OCI-LY7 (cell line): ENCODE measurements around the gene ARHGEF10L. TPM values are rescaled to one million over a fixed set of nuclear protein-coding genes. Genes with fewer than 3 reads are reported as not detected.
"Not testable (repeated sequence)": the region's sequence is repeated elsewhere in the genome, so short reads cannot be mapped to it uniquely, and the experiment has no call there.

ENCODE experiments used
- BruUV-seq: library from RNA; stranded (reverse); fragments of 400-500 nt; replicated peaks from 2 replicates; lab custom pipeline; 2021; lab: Mats Ljungman, UMichigan
- CTCF ChIA-PET: fragments of 300-600 bp; sonication (Branson Sonifier 250); formaldehyde crosslinking; loops from one replicate; lab custom pipeline; 2022; ENCODE audit warnings: antibody characterized with exemption; ENCODE audit not compliant: unreplicated experiment; lab: Charles Lee
- POLR2A ChIA-PET: fragments of 300-600 bp; sonication (Branson Sonifier 250); formaldehyde crosslinking; loops from one replicate; lab custom pipeline; 2022; ENCODE audit warnings: antibody characterized with exemption; lab: Charles Lee
- DNase-seq: peaks from one replicate; pipeline ENCODE4 v3.0.0-alpha.2; 2015; ENCODE audit warnings: low spot score
- H2AFZ ChIP-seq: fragments of 200-600 bp; sonication (generic), shearing (Covaris generic); 2 replicates; pipeline ENCODE4 v1.6.1; 2014; ENCODE audit warnings: mild to moderate bottlenecking, antibody characterized with exemption, low read length, moderate library complexity
- H3K27ac ChIP-seq: fragments of 200-600 bp; sonication (generic); 2 replicates; pipeline ENCODE4 v1.5.1; 2014; ENCODE audit warnings: mixed run types, low read depth, mild to moderate bottlenecking, moderate library complexity, low read length, inconsistent platforms; ENCODE audit not compliant: poor library complexity, severe bottlenecking
- H3K36me3 ChIP-seq: fragments of 200-600 bp; sonication (generic); 2 replicates; pipeline ENCODE4 v1.6.1; 2014; ENCODE audit warnings: mild to moderate bottlenecking, antibody characterized with exemption, low read length, moderate library complexity, mixed read lengths; ENCODE audit not compliant: insufficient read depth
- H3K4me1 ChIP-seq: fragments of 200-600 bp; sonication (generic); 2 replicates; pipeline ENCODE4 v1.5.1; 2014; ENCODE audit warnings: mild to moderate bottlenecking, low read length; ENCODE audit not compliant: insufficient read depth, poor library complexity, severe bottlenecking
- H3K4me2 ChIP-seq: fragments of 200-600 bp; sonication (generic); 2 replicates; pipeline ENCODE4 v1.6.1; 2014; ENCODE audit warnings: mild to moderate bottlenecking, low read length
- H3K4me3 ChIP-seq: fragments of 200-600 bp; sonication (generic); 2 replicates; pipeline ENCODE4 v1.5.1; 2014; ENCODE audit warnings: mild to moderate bottlenecking, low read depth, low read length; ENCODE audit not compliant: poor library complexity, severe bottlenecking
- H3K79me2 ChIP-seq: fragments of 200-600 bp; sonication (generic); 2 replicates; pipeline ENCODE4 v1.6.1; 2016; ENCODE audit warnings: low read depth, mild to moderate bottlenecking, low read length, moderate library complexity, mixed read lengths; ENCODE audit not compliant: insufficient read depth
- H3K9me2 ChIP-seq: fragments of 200-600 bp; sonication (generic); 2 replicates; pipeline ENCODE4 v1.6.1; 2016; ENCODE audit warnings: mild to moderate bottlenecking, low read length, mixed read lengths; ENCODE audit not compliant: insufficient read depth
- H3K9me3 ChIP-seq: fragments of 200-600 bp; sonication (generic); 2 replicates; pipeline ENCODE4 v1.6.1; 2014; ENCODE audit warnings: mild to moderate bottlenecking, mixed run types, low read length, mixed read lengths
- H4K20me1 ChIP-seq: fragments of 200-600 bp; sonication (generic); 2 replicates; pipeline ENCODE4 v1.6.1; 2014; ENCODE audit warnings: mild to moderate bottlenecking, antibody characterized with exemption, low read length, moderate library complexity, mixed read lengths; ENCODE audit not compliant: insufficient read depth
- EZH2phosphoT487 ChIP-seq: fragments of 200-600 bp; sonication (generic); IDR thresholded peaks from 2 replicates; pipeline ENCODE4 v1.6.1; 2018; ENCODE audit warnings: low read depth, borderline replicate concordance, mild to moderate bottlenecking, mixed run types, antibody characterized with exemption, low read length, moderate library complexity, mixed read lengths
- intact Hi-C: fragments of 100-400 bp; cut with micrococcal nuclease; formaldehyde crosslinking; loops from one replicate; pipeline ENCODE4 v1.10.0; 2022; ENCODE audit not compliant: unreplicated experiment
- total RNA-seq, 2 experiments: library from RNA; depleted of rRNA in 1 of 2; stranded (reverse); fragments of >200 nt in 1 of 2; shearing (Covaris generic) in 1 of 2; gene quantifications; 2 replicates each; pipeline ENCODE4 v1.2.3, GENCODE V29; 2014 to 2022
- TF ChIP-seq, protein P1 (sequence below): fragments of 200-600 bp; sonication (generic); conservative IDR thresholded peaks from 2 replicates; pipeline ENCODE4 v1.5.1; 2014; ENCODE audit warnings: mild to moderate bottlenecking, antibody characterized with exemption, low read length, moderate library complexity, mixed read lengths

The ARHGEF10L gene
- total RNA-seq, 2 experiments from 2014 or later, result 2.4 TPM; not detected in 1

DNA sequence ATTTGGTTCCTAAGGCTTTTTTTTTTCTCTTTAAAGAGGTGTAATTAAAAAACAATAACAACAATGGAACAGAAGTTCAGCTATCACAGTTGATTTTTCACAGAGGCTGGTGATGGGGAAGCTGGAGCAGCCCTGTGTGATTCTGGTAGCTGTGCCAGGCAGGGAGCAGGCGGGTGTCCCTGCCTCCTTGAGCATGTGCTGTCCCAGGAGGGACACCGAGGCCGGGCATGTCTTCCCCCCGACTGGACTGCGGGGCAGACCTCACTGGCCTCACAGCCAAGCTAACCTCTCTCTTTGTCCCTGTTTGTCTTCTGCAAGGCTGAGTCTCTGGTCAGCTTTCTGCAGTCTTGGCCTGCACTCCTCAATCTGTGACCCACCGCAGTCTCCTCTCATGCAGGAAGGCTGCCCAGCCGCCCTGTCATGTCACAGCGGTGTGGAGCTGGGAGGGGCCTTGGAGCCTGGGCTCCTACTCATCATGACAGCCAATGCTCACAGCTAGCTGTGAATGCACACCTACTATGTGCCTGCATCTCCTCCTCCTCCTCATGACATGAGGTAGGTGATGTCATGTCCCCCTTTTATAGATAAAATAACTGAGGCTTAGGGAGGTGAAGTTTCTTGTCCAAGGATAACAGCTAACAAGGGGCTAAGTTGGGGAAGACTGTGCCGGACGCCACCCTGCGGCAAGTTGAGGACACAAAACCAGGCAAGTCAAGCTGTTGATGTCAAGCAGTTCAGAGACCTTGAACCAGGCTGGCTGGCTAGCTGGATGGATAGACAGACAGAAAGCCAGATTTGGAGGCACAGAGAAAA is 205.4 kb downstream of the ARHGEF10L start:
- H3K9me2 ChIP-seq, result no peaks in the 10 kb centered on the region
- BruUV-seq, result no TSS peak
- no peaks in the 10 kb centered on the region for H4K20me1 ChIP-seq
- no peak overlapping the region for H3K27ac ChIP-seq
- intact Hi-C loops, result loop anchor here (10.0 kb wide), 1 partner anchor 80 kb away; no protein-coding TSS in a partner anchor
- H3K4me3 ChIP-seq, result no peak overlapping the region
- no peak for TF ChIP-seq EZH2phosphoT487
- TF ChIP-seq, protein P1, sequence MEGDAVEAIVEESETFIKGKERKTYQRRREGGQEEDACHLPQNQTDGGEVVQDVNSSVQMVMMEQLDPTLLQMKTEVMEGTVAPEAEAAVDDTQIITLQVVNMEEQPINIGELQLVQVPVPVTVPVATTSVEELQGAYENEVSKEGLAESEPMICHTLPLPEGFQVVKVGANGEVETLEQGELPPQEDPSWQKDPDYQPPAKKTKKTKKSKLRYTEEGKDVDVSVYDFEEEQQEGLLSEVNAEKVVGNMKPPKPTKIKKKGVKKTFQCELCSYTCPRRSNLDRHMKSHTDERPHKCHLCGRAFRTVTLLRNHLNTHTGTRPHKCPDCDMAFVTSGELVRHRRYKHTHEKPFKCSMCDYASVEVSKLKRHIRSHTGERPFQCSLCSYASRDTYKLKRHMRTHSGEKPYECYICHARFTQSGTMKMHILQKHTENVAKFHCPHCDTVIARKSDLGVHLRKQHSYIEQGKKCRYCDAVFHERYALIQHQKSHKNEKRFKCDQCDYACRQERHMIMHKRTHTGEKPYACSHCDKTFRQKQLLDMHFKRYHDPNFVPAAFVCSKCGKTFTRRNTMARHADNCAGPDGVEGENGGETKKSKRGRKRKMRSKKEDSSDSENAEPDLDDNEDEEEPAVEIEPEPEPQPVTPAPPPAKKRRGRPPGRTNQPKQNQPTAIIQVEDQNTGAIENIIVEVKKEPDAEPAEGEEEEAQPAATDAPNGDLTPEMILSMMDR, result no peak
- H2AFZ ChIP-seq, result no peak overlapping the region
- no peaks in the 10 kb centered on the region for H3K36me3 ChIP-seq
- ChIA-PET POLR2A (no interaction called here), CTCF (no interaction called here)
- no peaks in the 10 kb centered on the region for H3K9me3 ChIP-seq
- no peaks in the 10 kb centered on the region for H3K4me1 ChIP-seq
- no peak for DNase-seq
- no peaks in the 10 kb centered on the region for H3K79me2 ChIP-seq
- H3K4me2 ChIP-seq, result no peak overlapping the region

DNA sequence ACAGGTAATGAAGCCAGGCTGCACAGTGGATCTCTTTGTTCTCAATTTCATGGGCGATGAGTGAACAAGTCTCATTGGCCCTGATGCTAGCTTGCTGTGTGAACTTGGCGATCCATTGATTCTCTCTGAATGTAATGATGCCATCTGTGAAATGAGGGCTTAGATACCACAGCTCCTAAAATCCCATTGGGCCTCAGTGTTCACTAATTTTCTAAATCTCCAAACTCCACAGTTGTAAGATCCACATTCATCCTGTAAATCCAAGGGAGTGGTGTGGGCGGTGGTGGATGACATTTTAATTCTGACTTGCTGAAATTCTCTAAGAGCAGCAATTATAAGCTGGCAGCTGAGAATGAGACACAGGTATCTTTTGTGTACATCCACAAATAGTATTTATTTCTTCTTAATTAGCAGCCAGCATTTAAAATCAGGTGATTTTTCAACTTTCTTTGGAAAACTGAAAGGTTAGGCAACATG is 206.0 kb downstream of the ARHGEF10L start:
- H3K36me3 ChIP-seq, result no peaks in the 10 kb centered on the region
- no TSS peak for BruUV-seq
- CTCF ChIA-PET, result no interaction called here

DNA sequence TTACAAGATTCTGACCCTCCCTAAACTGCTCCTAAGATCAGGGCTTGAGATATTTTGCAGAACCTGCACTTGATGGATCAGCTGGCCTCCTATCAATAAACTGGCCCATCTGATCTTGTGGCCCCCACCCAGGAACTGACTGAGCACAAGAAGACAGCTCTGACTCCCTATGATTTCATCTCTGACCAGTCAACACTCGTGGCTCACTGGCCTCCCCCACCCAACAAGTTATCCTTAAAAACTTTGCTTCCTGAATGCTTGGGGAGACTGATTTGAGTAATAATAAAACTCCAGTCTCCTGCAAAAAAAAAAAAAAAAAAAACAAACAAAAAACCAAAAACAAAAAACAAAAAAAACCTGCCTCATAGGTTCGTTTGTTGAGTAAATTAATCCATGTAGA is 206.8 kb downstream of the ARHGEF10L start:
- BruUV-seq, CTCF ChIA-PET: not testable (repeated sequence)

More for the DNA sequence above, 206.0 kb downstream of the ARHGEF10L start:
- TF ChIP-seq, protein P1, result no peak
- no peak for TF ChIP-seq EZH2phosphoT487
- POLR2A ChIA-PET, result no interaction called here
- no peak for DNase-seq
- no peak overlapping the region for H3K27ac ChIP-seq
- intact Hi-C loops, result loop anchor here (10.0 kb wide), 1 partner anchor 81 kb away; no protein-coding TSS in a partner anchor
- H3K79me2 ChIP-seq, result no peaks in the 10 kb centered on the region
- H2AFZ ChIP-seq, result no peak overlapping the region
- no peaks in the 10 kb centered on the region for H3K4me1 ChIP-seq
- no peak overlapping the region for H3K4me3 ChIP-seq
- H3K9me2 ChIP-seq, result no peaks in the 10 kb centered on the region
- no peaks in the 10 kb centered on the region for H3K9me3 ChIP-seq
- no peaks in the 10 kb centered on the region for H4K20me1 ChIP-seq
- no peak overlapping the region for H3K4me2 ChIP-seq

More for the DNA sequence above, 206.8 kb downstream of the ARHGEF10L start:
- POLR2A ChIA-PET, result interaction anchor here (0.5 kb wide), 1 partner anchor 50 kb away, joined by 5 read pairs; no protein-coding TSS in a partner anchor
- H3K9me3 ChIP-seq, H3K27ac ChIP-seq, H4K20me1 ChIP-seq, H3K79me2 ChIP-seq, H3K9me2 ChIP-seq, H2AFZ ChIP-seq, H3K4me3 ChIP-seq, H3K36me3 ChIP-seq, DNase-seq, H3K4me1 ChIP-seq, H3K4me2 ChIP-seq: not testable (repeated sequence)
- intact Hi-C loops, result loop anchor here (10.0 kb wide), 1 partner anchor 81 kb away; no protein-coding TSS in a partner anchor
